Upper lobe of left lung (tissue), 6 donors: Measurements from ENCODE around the gene INPP5D. TPM values are rescaled to one million over a fixed set of nuclear protein-coding genes. Genes with fewer than 3 reads are reported as not detected.

Source experiments
- ATAC-seq, 2 donors: fragments of 200-7000 bp; cut with Tn5 transposase; one replicate each; pipeline ENCODE4 v1.9.1; 2022; ENCODE audit warnings: mild to moderate bottlenecking in 2 of 2, moderate library complexity in 2 of 2; ENCODE audit not compliant: low FRiP score in 2 of 2
- DNase-seq, 2 donors: peaks; one replicate each; pipeline ENCODE4 v3.0.0-alpha.2; 2019 to 2020
- H3K27ac ChIP-seq, 4 donors: fragments of 200-600 bp; sonication (generic); one replicate each; pipeline ENCODE4 v1.5.1; 2016 to 2019
- H3K27me3 ChIP-seq, 4 donors: fragments of 200-600 bp; sonication (generic); one replicate each; pipeline ENCODE4 v1.5.1; 2017 to 2019
- H3K36me3 ChIP-seq, 4 donors: fragments of 200-600 bp; sonication (generic); one replicate each; pipeline ENCODE4 v1.5.1; 2016 to 2019
- H3K4me1 ChIP-seq, 4 donors: fragments of 200-600 bp; sonication (generic); one replicate each; pipeline ENCODE4 v1.5.1; 2018 to 2019
- H3K4me3 ChIP-seq, 4 donors: fragments of 200-600 bp; sonication (generic); one replicate each; pipeline ENCODE4 v1.5.1; 2017 to 2019; ENCODE audit warnings: mild to moderate bottlenecking in 2 of 4, moderate library complexity in 1 of 4
- H3K9me3 ChIP-seq, 4 donors: fragments of 200-600 bp; sonication (generic); one replicate each; pipeline ENCODE4 v1.5.1; 2018 to 2019
- CTCF ChIP-seq, 6 experiments: fragments of 450-650 bp in 4 of 6; fragments of 200-600 bp in 2 of 6; sonication (generic) in 2 of 6; IDR thresholded peaks; one replicate each; pipeline ENCODE4 v1.5.1; 2016 to 2019; ENCODE audit warnings: antibody characterized with exemption in 6 of 6
- EP300 ChIP-seq, 4 donors: sonication (generic); formaldehyde crosslinking; IDR thresholded peaks; one replicate each; pipeline ENCODE4 v1.5.1; 2017; ENCODE audit warnings: antibody characterized with exemption in 4 of 4, control low read depth in 2 of 4
- POLR2A ChIP-seq, 4 donors: fragments of 450-650 bp; IDR thresholded peaks; one replicate each; pipeline ENCODE4 v1.5.1; 2016 to 2017; ENCODE audit warnings: antibody characterized with exemption in 4 of 4, mild to moderate bottlenecking in 2 of 4
- POLR2AphosphoS5 ChIP-seq, 2 donors: sonication (generic); formaldehyde crosslinking; IDR thresholded peaks; one replicate each; pipeline ENCODE4 v1.5.1; 2017; ENCODE audit warnings: antibody characterized with exemption in 2 of 2
- WGBS, 2 donors: methylation state at CpG; one replicate each; pipeline ENCODE4 v1.1.5; 2017 to 2018; 5-methylcytosine and 5-hydroxymethylcytosine counted together
- total RNA-seq, 6 donors: library from RNA; depleted of rRNA in 4 of 6; stranded (reverse); fragments of >200 nt in 4 of 6; gene quantifications; one replicate each; pipeline versions ENCODE4 v1.1.0 to v1.2.1, GENCODE V29; 2016 to 2021
- donor health status: DM: no; HTN: no; CAD: no; lungs with moderate emphysema.
- donor health status: DM: no; HTN: yes; CAD: no; lungs with severe emphysema.

Gene INPP5D
- total RNA-seq, 6 donors from 2014 or later = 17.6 to 243 (median 31.7) TPM

- no peak for DNase-seq
- Histone ChIP-seq H3K4me1 (no peaks in the 10 kb centered on the region), H3K27me3 (no peaks in the 10 kb centered on the region), H3K9me3 (no peaks in the 10 kb centered on the region), H3K27ac (no peak overlapping the region), H3K4me3 (no peak overlapping the region), H3K36me3 (no peaks in the 10 kb centered on the region)
- 72 to 82% methylated on average over 7 of the region's 7 CpGs for WGBS, 2 donors
- ATAC-seq = no peak
- TF ChIP-seq POLR2AphosphoS5 (IDR thresholded peaks at IDR 0.05) (no peak), CTCF (IDR thresholded peaks at IDR 0.05) (no peak), EP300 (IDR thresholded peaks at IDR 0.05) (no peak), POLR2A (IDR thresholded peaks at IDR 0.05) (no peak)
Measured at GRCh38 chr2:233025706-233026105, 34.4 kb upstream of the INPP5D start.

- H3K9me3 ChIP-seq = no peaks in the 10 kb centered on the region
- 86 to 93% methylated on average over 4 of the region's 4 CpGs for WGBS, 2 donors
- DNase-seq (no peak), ATAC-seq (no peak)
- no peak for TF ChIP-seq EP300 (IDR thresholded peaks at IDR 0.05)
- H3K4me1 ChIP-seq = no peaks in the 10 kb centered on the region
- H3K4me3 ChIP-seq = no peak overlapping the region
- H3K27ac ChIP-seq = no peak overlapping the region
- H3K36me3 ChIP-seq = no peaks in the 10 kb centered on the region
- H3K27me3 ChIP-seq = no peaks in the 10 kb centered on the region
Measured at GRCh38 chr2:233026198-233026813, 33.8 kb upstream of the INPP5D start.

- no peak for ATAC-seq
- TF ChIP-seq CTCF (IDR thresholded peaks at IDR 0.05) = no peak
- no peak for TF ChIP-seq POLR2A (IDR thresholded peaks at IDR 0.05)
- no peak for TF ChIP-seq EP300 (IDR thresholded peaks at IDR 0.05)
- no peak for TF ChIP-seq POLR2AphosphoS5 (IDR thresholded peaks at IDR 0.05)
- no peak for DNase-seq
Measured at GRCh38 chr2:233029321-233029720, 30.8 kb upstream of the INPP5D start.

GRCh38 chr2:233031556-233032500 lies 28.3 kb upstream of the INPP5D start:
- no peak for DNase-seq

More at GRCh38 chr2:233029321-233029720, 30.8 kb upstream of the INPP5D start:
- Histone ChIP-seq H3K9me3 (no peaks in the 10 kb centered on the region), H3K36me3 (no peaks in the 10 kb centered on the region), H3K27me3 (no peaks in the 10 kb centered on the region), H3K4me3 (no peak overlapping the region), H3K27ac (no peak overlapping the region), H3K4me1 (no peaks in the 10 kb centered on the region)
- WGBS, 2 donors = 88 to 97% methylated on average over 9 of the region's 9 CpGs

More at GRCh38 chr2:233031556-233032500, 28.3 kb upstream of the INPP5D start:
- H3K9me3 ChIP-seq = no peaks in the 10 kb centered on the region
- H3K4me3 ChIP-seq = no peak overlapping the region
- no peaks in the 10 kb centered on the region for H3K36me3 ChIP-seq
- H3K4me1 ChIP-seq = no peaks in the 10 kb centered on the region
- WGBS, 2 donors = 84 to 91% methylated on average over 27 of the region's 27 CpGs
- no peak overlapping the region for H3K27ac ChIP-seq
- ATAC-seq = no peak
- TF ChIP-seq CTCF (IDR thresholded peaks at IDR 0.05) = no peak
- H3K27me3 ChIP-seq = no peaks in the 10 kb centered on the region
